Measurements from ENCODE around the gene SH3RF3. TPM values are rescaled to one million over a fixed set of nuclear protein-coding genes. Genes with fewer than 3 reads are reported as not detected.

SH3RF3 gene
- total RNA-seq, 1 donor from 2014 or later, result 7.9 TPM

- no peak for TF ChIP-seq CTCF (IDR thresholded peaks at IDR 0.05; ENCODE audit: borderline replicate concordance)
Measured at GRCh38 chr2:109197491-109198418, 68.8 kb downstream of the SH3RF3 start.

GRCh38 chr2:109199790-109200189 is 70.8 kb downstream of the SH3RF3 start:
- Histone ChIP-seq H3K4me1 (peaks cover 64% of the 10 kb centered on the region), H3K27me3 (ENCODE audit: low read depth) (no peaks in the 10 kb centered on the region), H3K36me3 (no peaks in the 10 kb centered on the region), H3K9me3 (replicated peaks) (no peaks in the 10 kb centered on the region), H3K27ac (replicated peaks) (no peak overlapping the region), H3K4me3 (no peak overlapping the region)
- no peak for DNase-seq
- intact Hi-C loops (cut with micrococcal nuclease), result no loop called here
- TF ChIP-seq CTCF (IDR thresholded peaks at IDR 0.05; ENCODE audit: borderline replicate concordance), result no peak

More at GRCh38 chr2:109197491-109198418, 68.8 kb downstream of the SH3RF3 start:
- DNase-seq, result no peak
- Histone ChIP-seq H3K4me3 (no peak overlapping the region), H3K9me3 (replicated peaks) (no peaks in the 10 kb centered on the region), H3K4me1 (peaks cover 74% of the 10 kb centered on the region), H3K36me3 (no peaks in the 10 kb centered on the region), H3K27ac (replicated peaks) (no peak overlapping the region), H3K27me3 (ENCODE audit: low read depth) (no peaks in the 10 kb centered on the region)
- intact Hi-C loops (cut with micrococcal nuclease), result no loop called here

- TF ChIP-seq CTCF (IDR thresholded peaks at IDR 0.05; ENCODE audit: borderline replicate concordance), result no peak
- Histone ChIP-seq H3K27me3 (ENCODE audit: low read depth) (no peaks in the 10 kb centered on the region), H3K36me3 (no peaks in the 10 kb centered on the region), H3K27ac (replicated peaks) (peak overlapping the region; percentile 76), H3K9me3 (replicated peaks) (no peaks in the 10 kb centered on the region), H3K4me3 (no peak overlapping the region), H3K4me1 (peaks cover 54% of the 10 kb centered on the region)
- no peak for DNase-seq
- intact Hi-C loops (cut with micrococcal nuclease), result no loop called here
Measured at GRCh38 chr2:109200616-109201464, 71.8 kb downstream of the SH3RF3 start.

GRCh38 chr2:109201465-109202327 is 72.7 kb downstream of the SH3RF3 start:
- Histone ChIP-seq H3K27ac (replicated peaks) (peak overlapping the region; percentile 76), H3K36me3 (no peaks in the 10 kb centered on the region), H3K9me3 (replicated peaks) (no peaks in the 10 kb centered on the region), H3K4me3 (no peak overlapping the region), H3K4me1 (peaks cover 54% of the 10 kb centered on the region), H3K27me3 (ENCODE audit: low read depth) (no peaks in the 10 kb centered on the region)
- intact Hi-C loops (cut with micrococcal nuclease), result no loop called here
- peak; percentile 30 for TF ChIP-seq CTCF (IDR thresholded peaks at IDR 0.05; ENCODE audit: borderline replicate concordance)
- DNase-seq, result no peak

- intact Hi-C loops (cut with micrococcal nuclease), result no loop called here
- peak overlapping the region; percentile 76 for H3K27ac ChIP-seq (replicated peaks)
- peaks cover 55% of the 10 kb centered on the region for H3K4me1 ChIP-seq
- no peak for DNase-seq
- no peaks in the 10 kb centered on the region for H3K9me3 ChIP-seq (replicated peaks)
- no peaks in the 10 kb centered on the region for H3K27me3 ChIP-seq (ENCODE audit: low read depth)
- no peak for TF ChIP-seq CTCF (IDR thresholded peaks at IDR 0.05; ENCODE audit: borderline replicate concordance)
- no peaks in the 10 kb centered on the region for H3K36me3 ChIP-seq
- no peak overlapping the region for H3K4me3 ChIP-seq
Measured at GRCh38 chr2:109202486-109202885, 73.5 kb downstream of the SH3RF3 start.

All from left ventricle myocardium inferior (tissue), 1 donor.